ENCODE results near the gene SORCS2. TPM values are rescaled to one million over a fixed set of nuclear protein-coding genes. Genes with fewer than 3 reads are reported as not detected.

SORCS2 gene
- total RNA-seq, 2 experiments from 2014 or later: 0.03 TPM; not detected in 1

DNA sequence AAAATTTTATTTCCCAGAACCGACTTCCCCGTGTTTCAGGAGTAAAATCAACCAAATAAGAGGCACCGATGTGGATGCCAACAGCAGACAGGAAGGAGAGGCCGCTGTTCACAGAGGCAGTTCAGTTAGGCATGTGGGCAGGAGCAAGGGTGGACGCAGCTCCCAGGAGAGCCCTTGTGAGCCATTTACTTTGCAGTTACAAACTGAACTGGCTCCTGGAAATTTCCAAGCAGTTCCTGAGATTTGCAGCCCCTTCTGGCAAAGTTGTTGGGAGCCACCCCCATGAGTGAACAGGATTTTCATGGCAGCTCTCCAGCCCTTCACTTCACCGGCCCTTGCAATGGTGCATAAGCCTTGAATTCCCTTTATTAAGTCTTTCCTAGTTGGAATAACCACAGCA is 558.2 kb downstream of the SORCS2 start:
- CTCF ChIA-PET (ENCODE audit: unreplicated experiment): no interaction called here
- no peak overlapping the region for H3K4me2 ChIP-seq (ENCODE audit: low read length)

DNA sequence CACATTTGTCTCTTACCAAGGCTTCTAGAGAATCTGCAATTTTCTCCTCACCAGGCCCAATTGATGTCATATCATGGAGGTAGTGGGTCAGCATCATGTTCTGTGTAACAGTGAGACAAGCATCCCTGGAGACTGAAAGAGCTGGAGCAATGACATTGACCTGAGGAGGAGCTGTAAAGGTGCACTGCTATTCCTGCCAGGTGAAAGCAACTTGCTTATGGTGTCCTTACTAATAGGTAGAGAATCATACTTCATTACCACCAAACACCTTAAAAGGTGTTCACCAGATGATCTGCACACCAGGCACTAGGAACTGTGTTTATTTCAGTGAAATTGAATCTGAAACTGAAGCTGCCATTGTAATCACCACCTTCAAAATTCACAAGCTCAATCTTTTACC is 558.6 kb downstream of the SORCS2 start:
- ChIA-PET CTCF (ENCODE audit: unreplicated experiment) (no interaction called here), POLR2A (no interaction called here)
- H2AFZ ChIP-seq (ENCODE audit: low read length): no peak overlapping the region
- no TSS peak for BruUV-seq (replicated peaks)
- DNase-seq (ENCODE audit: low spot score): no peak
- no peaks in the 10 kb centered on the region for H3K9me2 ChIP-seq (ENCODE audit: insufficient read depth, low read length)
- no peak overlapping the region for H3K4me3 ChIP-seq (ENCODE audit: low read depth, low read length, poor library complexity, severe bottlenecking)
- intact Hi-C loops (cut with micrococcal nuclease; ENCODE audit: unreplicated experiment): no loop called here
- no peaks in the 10 kb centered on the region for H3K4me1 ChIP-seq (ENCODE audit: insufficient read depth, low read length, poor library complexity, severe bottlenecking)
- no peaks in the 10 kb centered on the region for H3K9me3 ChIP-seq (ENCODE audit: low read length)
- H3K27ac ChIP-seq (ENCODE audit: low read depth, low read length, poor library complexity, severe bottlenecking): no peak overlapping the region
- H3K79me2 ChIP-seq (ENCODE audit: insufficient read depth, low read depth, low read length): no peaks in the 10 kb centered on the region
- H3K36me3 ChIP-seq (ENCODE audit: insufficient read depth, low read length): no peaks in the 10 kb centered on the region
- TF ChIP-seq EZH2phosphoT487 (IDR thresholded peaks at IDR 0.05; ENCODE audit: borderline replicate concordance, low read depth, low read length): no peak
- TF ChIP-seq, protein P1, sequence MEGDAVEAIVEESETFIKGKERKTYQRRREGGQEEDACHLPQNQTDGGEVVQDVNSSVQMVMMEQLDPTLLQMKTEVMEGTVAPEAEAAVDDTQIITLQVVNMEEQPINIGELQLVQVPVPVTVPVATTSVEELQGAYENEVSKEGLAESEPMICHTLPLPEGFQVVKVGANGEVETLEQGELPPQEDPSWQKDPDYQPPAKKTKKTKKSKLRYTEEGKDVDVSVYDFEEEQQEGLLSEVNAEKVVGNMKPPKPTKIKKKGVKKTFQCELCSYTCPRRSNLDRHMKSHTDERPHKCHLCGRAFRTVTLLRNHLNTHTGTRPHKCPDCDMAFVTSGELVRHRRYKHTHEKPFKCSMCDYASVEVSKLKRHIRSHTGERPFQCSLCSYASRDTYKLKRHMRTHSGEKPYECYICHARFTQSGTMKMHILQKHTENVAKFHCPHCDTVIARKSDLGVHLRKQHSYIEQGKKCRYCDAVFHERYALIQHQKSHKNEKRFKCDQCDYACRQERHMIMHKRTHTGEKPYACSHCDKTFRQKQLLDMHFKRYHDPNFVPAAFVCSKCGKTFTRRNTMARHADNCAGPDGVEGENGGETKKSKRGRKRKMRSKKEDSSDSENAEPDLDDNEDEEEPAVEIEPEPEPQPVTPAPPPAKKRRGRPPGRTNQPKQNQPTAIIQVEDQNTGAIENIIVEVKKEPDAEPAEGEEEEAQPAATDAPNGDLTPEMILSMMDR (conservative IDR thresholded peaks at IDR 0.05; ENCODE audit: low read length): no peak
- H4K20me1 ChIP-seq (ENCODE audit: insufficient read depth, low read length): no peaks in the 10 kb centered on the region
- H3K4me2 ChIP-seq (ENCODE audit: low read length): no peak overlapping the region

More for the DNA sequence above, 558.2 kb downstream of the SORCS2 start:
- Histone ChIP-seq H3K36me3 (ENCODE audit: insufficient read depth, low read length) (no peaks in the 10 kb centered on the region), H4K20me1 (ENCODE audit: insufficient read depth, low read length) (no peaks in the 10 kb centered on the region), H3K4me1 (ENCODE audit: insufficient read depth, low read length, poor library complexity, severe bottlenecking) (no peaks in the 10 kb centered on the region), H3K9me3 (ENCODE audit: low read length) (no peaks in the 10 kb centered on the region), H3K27ac (ENCODE audit: low read depth, low read length, poor library complexity, severe bottlenecking) (no peak overlapping the region), H3K79me2 (ENCODE audit: insufficient read depth, low read depth, low read length) (no peaks in the 10 kb centered on the region), H3K4me3 (ENCODE audit: low read depth, low read length, poor library complexity, severe bottlenecking) (no peak overlapping the region), H2AFZ (ENCODE audit: low read length) (no peak overlapping the region), H3K9me2 (ENCODE audit: insufficient read depth, low read length) (no peaks in the 10 kb centered on the region)
- POLR2A ChIA-PET: no interaction called here
- intact Hi-C loops (cut with micrococcal nuclease; ENCODE audit: unreplicated experiment): no loop called here
- DNase-seq (ENCODE audit: low spot score): no peak
- TF ChIP-seq, protein P1 (conservative IDR thresholded peaks at IDR 0.05; ENCODE audit: low read length): no peak
- no peak for TF ChIP-seq EZH2phosphoT487 (IDR thresholded peaks at IDR 0.05; ENCODE audit: borderline replicate concordance, low read depth, low read length)
- BruUV-seq (replicated peaks): no TSS peak

DNA sequence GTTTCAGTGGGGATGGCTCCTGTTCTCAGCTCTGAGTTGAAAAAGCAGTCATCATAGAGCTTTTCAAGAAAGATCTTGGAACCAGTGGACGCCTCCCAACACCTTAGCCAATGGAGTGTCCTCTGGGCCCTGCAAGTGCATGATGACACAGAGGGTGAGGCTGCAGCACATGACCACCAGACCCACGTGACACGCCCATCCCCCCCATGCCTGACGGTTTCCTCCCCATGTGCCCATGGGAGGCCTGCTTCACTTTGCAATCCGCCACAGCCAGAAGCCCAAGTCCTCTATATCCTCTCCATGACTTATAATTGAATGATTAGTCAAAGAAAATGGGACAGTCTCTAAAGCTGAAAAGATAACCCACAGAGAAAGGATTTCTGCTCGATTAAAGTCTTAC is 560.3 kb downstream of the SORCS2 start:
- no TSS peak for BruUV-seq (replicated peaks)
- TF ChIP-seq, protein P1 (conservative IDR thresholded peaks at IDR 0.05; ENCODE audit: low read length): no peak
- TF ChIP-seq EZH2phosphoT487 (IDR thresholded peaks at IDR 0.05; ENCODE audit: borderline replicate concordance, low read depth, low read length): no peak
- no peak overlapping the region for H3K4me2 ChIP-seq (ENCODE audit: low read length)

More for the DNA sequence above, 560.3 kb downstream of the SORCS2 start:
- ChIA-PET CTCF (ENCODE audit: unreplicated experiment) (no interaction called here), POLR2A (no interaction called here)
- H2AFZ ChIP-seq (ENCODE audit: low read length): no peak overlapping the region
- H3K4me1 ChIP-seq (ENCODE audit: insufficient read depth, low read length, poor library complexity, severe bottlenecking): no peaks in the 10 kb centered on the region
- no peaks in the 10 kb centered on the region for H3K36me3 ChIP-seq (ENCODE audit: insufficient read depth, low read length)
- intact Hi-C loops (cut with micrococcal nuclease; ENCODE audit: unreplicated experiment): no loop called here
- no peak for DNase-seq (ENCODE audit: low spot score)
- H3K9me2 ChIP-seq (ENCODE audit: insufficient read depth, low read length): no peaks in the 10 kb centered on the region
- H4K20me1 ChIP-seq (ENCODE audit: insufficient read depth, low read length): no peaks in the 10 kb centered on the region
- no peaks in the 10 kb centered on the region for H3K9me3 ChIP-seq (ENCODE audit: low read length)
- H3K79me2 ChIP-seq (ENCODE audit: insufficient read depth, low read depth, low read length): no peaks in the 10 kb centered on the region
- no peak overlapping the region for H3K4me3 ChIP-seq (ENCODE audit: low read depth, low read length, poor library complexity, severe bottlenecking)
- H3K27ac ChIP-seq (ENCODE audit: low read depth, low read length, poor library complexity, severe bottlenecking): no peak overlapping the region

Data from OCI-LY7 (cell line).